NCI-H460 (cell line): Measurements from ENCODE around the gene TMPRSS9. TPM values are rescaled to one million over a fixed set of nuclear protein-coding genes. Genes with fewer than 3 reads are reported as not detected.

Source experiments
- DNase-seq: peaks from one replicate; pipeline ENCODE4 v3.0.0-alpha.2; 2016; ENCODE audit warnings: low read depth; ENCODE audit errors: extremely low read depth
- total RNA-seq: library from RNA; depleted of rRNA; stranded (reverse); fragments of >200 nt; shearing (Covaris generic); gene quantifications from 2 replicates; pipeline ENCODE4 v1.2.3, GENCODE V29; 2014

TMPRSS9 gene
- total RNA-seq, 1 experiment from 2014 or later: 0.05 TPM

GRCh38 chr19:2329149-2329478 is 31.0 kb upstream of the TMPRSS9 start:
- DNase-seq: no peak

DNA sequence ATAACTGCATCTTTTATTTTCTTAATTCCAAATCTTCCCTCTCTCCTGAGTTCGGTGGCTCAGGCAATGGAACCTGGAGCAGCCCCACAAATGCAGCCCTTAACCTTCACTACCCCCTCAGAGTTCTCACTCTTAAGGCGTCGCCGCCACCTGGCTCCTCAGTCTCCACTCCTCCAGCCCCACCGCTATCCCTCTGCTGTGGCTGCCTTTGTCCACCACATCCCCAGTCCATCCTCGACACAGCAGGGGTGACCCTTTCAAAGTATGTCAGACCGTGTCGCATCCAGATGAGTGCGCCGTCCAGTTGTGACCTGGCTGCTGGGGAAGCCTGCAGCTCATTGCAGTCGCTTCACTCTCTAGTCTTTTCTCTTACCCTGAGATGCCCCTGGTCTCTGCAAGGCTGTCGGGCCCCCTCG is 30.6 kb upstream of the TMPRSS9 start:
- DNase-seq: no peak

DNA sequence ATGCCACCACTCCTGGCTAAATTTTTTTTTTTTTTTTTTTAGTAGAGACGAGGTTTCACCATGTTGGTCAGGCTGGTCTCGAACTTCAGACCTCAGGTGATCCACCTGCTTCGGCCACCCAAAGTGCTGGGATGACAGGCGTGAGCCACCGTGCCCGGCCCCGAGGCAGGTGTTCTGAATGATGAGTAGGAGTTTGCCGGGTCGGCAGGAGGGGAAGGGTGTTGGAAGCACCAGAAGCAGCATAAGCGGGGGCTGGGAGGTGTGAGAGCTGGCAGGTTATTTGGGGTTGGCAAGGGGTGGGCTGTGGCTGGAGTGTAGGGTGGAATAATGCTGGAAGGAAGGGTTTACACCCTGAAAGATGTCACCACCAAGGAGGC is 29.8 kb upstream of the TMPRSS9 start:
- DNase-seq: no peak

DNA sequence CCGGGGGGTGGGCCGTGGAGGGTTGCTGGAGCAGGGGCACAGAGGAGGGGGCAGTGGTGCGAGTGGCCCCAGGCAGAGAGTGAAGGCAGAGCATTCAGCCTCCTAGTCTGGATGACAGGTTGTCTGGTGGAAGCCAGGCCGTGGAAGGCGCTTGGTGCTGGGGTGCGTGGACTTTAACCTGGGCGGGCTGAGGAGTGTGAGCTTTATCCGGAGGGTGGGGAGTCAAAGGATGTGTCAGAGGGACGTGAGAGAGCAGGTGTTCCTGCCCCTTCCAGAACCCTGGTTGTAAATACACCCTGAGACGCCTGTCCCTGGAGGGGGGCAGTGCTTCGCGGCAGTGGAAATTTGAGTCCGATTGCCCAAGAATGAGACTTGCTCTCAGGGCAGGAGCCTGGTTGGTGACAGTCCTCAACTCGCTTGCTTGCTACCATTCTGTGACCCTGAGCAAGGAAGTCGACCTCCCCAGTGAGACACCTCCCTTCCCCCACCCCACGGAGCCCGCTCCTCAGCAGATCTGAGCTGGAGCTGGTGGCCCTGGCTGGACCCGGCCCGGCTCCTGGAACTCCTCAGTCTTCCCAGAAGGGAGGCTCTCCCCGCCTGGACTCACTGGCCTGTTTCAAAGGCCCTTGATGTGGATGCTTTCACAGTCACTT is 29.3 kb upstream of the TMPRSS9 start:
- DNase-seq: no peak

- no peak for DNase-seq
These were observed 28.3 kb upstream of the TMPRSS9 start for GRCh38 chr19:2331601-2332246.

GRCh38 chr19:2332341-2333026 is 27.6 kb upstream of the TMPRSS9 start:
- no peak for DNase-seq

DNA sequence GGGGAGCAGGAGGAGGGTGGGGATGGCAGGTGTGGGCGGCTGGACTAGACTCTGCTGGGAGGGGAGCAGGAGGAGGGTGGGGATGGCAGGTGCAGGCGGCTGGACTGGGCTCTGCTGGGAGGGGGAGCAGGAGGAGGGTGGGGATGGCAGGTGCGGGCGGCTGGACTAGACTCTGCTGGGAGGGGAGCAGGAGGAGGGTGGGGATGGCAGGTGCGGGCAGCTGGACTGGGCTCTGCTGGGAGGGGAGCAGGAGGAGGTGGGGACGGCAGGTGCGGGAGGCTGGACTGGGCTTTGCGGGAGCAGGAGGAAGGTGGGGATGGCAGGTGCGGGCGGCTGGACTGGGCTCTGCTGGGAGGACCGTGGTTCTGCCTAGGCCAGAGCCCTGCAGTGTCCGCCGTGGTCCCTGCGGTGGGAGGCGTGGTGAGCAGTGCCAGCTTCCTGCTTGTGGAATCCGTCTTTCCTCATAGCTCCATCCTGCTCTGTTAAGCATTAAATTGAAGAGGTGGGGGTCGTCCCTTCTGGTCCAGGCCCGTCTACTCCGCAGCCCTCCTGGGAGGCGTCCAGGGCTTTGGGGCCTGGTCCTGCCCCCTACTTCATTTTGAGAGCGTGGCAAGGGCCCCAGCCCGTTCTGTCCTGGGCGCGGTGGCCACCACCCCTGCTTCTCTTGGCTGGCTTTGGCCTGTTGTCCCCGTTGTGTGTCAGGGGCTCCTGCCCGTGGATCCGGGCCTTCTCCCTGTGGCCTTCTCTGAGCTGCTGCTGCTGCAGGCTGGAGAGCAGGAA is 26.8 kb upstream of the TMPRSS9 start:
- no peak for DNase-seq

GRCh38 chr19:2333807-2334211 is 26.3 kb upstream of the TMPRSS9 start:
- no peak for DNase-seq

GRCh38 chr19:2334426-2334825 is 25.6 kb upstream of the TMPRSS9 start:
- no peak for DNase-seq

DNA sequence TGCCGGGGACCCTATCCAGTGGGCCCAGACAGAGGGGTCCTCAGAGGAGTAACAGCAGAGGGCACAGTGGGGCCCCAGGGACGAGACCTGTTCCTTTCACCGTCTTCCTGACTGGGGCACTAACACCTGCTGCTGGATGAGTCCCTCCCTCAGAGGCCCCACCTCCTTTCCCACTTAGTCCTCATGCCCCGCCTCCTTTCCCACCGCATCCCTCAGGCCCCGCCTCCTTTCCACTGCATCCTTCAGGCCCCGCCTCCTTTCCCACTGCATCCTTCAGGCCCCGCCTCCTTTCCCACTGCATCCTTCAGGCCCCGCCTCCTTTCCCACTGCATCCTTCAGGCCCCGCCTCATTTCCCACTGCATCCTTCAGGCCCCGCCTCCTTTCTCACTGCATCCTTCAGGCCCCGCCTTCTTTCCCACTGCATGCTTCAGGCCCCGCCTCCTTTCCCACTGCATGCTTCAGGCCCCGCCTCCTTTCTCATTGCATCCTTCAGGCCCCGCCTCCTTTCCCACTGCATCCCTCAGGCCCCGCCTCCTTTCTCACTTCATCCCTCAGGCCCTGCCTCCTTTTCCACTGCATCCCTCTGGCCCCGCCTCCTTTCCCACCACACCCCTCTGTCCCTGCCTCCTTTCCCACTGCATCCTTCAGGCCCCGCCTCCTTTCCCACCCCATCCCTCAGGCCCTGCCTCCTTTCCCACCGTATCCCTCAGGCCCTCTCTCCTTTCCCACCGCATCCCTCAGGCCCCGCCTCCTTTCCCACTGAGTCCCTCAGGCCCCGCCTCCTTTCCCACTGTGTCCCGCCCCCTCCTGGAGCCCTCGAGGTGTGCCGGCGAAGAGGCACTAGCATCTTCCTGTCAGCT is 24.8 kb upstream of the TMPRSS9 start:
- no peak for DNase-seq

DNA sequence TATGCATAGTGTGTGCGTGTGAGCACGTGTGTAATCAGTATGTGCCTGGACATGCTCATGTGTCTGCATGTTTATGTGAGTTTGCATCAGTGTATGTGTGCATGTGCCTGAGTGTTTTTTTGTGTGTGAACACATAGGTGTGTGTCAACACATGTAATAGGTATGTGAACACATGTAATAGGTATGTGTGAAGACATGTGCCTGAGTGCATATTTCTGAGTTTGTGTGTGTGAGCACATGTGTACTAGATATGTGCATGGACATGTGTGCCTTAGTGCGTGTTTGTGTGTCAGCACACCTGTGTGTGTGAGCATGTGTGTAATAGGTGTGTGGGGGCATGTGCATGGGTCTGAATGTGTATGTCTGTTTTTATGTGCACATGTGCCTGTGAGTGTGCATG is 24.2 kb upstream of the TMPRSS9 start:
- no peak for DNase-seq

DNA sequence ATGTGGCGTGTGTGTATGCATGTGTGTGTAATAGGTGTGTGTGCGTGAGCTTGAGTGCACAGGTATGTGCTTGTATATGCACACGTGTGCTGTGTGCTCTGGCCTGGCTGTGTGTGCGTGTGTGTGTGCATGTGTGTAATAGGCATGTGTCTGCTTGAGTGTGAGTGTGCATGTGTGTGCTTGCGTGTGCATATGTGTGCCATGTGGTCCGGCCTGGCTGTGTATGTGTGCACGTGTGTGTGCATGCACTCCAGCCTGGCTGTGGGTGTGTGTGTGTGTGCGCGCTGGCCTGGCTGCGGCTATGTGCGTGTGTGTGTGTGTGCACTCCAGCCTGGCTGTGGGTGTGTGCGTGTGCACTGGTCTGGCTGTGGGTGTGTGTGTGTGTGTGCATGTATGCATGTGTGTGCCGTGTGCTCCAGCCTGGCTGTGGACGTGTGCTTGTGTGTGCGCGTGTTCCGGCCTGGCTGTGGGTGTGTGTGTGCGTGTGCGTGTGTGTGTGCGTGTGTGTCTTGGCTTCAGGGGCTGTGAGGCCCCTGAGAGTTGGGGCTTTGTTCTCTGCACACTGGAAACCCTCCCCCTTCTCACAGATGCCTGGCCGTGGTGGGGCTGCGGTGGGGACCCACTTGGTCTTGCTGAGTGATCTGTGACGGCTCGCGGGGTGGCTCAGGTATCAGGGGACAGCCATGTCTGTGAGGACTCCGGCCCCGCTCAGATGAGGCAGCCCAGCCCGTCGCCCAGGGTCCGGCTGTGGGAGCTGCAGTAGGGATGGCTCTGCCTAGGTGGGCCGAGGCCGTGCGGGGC is 23.3 kb upstream of the TMPRSS9 start:
- no peak for DNase-seq

DNA sequence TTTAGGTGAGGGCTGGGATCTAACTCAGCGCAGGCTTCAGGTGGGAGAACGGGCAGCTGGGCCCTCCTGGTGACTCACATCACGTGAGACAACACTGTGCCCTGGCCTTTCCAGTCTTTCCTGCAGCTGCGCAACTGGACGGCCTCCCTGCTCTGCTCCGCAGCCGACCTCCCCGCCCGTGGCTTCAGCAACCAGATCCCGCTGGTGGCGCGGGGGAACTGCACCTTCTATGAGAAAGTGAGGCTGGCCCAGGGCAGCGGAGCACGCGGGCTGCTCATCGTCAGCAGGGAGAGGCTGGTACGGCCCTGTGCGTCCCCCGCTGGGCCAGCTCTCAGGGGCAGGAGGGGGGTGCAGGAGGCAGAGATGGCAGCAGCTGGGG is 22.7 kb upstream of the TMPRSS9 start:
- no peak for DNase-seq

GRCh38 chr19:2338055-2338615 is 21.9 kb upstream of the TMPRSS9 start:
- no peak for DNase-seq

- DNase-seq: no peak
These were observed 21.1 kb upstream of the TMPRSS9 start for GRCh38 chr19:2338751-2339643.

DNA sequence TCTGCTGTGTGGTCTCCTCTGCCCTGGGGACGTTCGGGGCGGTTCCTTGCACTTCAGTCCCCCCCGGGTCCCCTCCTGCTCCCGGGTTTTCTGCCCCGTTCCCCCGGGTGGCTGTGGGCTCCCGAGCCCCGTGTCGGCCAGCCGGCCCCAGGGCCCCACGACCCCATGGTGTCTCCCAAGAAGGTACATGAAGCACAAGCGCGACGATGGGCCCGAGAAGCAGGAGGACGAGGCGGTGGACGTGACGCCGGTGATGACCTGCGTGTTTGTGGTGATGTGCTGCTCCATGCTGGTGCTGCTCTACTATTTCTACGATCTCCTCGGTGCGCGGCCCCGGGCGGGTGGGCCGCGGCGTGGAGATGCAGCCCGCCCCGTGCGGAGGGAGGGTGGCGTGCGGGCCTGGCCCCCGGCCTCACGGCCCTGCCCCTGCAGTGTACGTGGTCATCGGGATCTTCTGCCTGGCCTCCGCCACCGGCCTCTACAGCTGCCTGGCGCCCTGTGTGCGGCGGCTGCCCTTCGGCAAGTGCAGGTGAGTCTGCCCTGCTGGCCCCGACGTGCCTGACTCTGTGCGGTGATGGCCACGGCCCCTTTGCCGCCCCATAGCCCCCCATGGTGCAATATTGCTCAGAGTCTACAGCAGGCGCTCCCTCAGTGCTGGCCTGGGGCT is 20.3 kb upstream of the TMPRSS9 start:
- DNase-seq: no peak

- DNase-seq: no peak
These were observed 19.4 kb upstream of the TMPRSS9 start for GRCh38 chr19:2340496-2341243.
